Upper lobe of left lung (tissue), 6 donors: Measurements from ENCODE around the gene NNAT. TPM values are rescaled to one million over a fixed set of nuclear protein-coding genes. Genes with fewer than 3 reads are reported as not detected.

Experiments used
- ATAC-seq, 2 donors: fragments of 200-7000 bp; cut with Tn5 transposase; one replicate each; pipeline ENCODE4 v1.9.1; 2022; ENCODE audit warnings: mild to moderate bottlenecking in 2 of 2, moderate library complexity in 2 of 2; ENCODE audit not compliant: low FRiP score in 2 of 2
- DNase-seq, 2 donors: peaks; one replicate each; pipeline ENCODE4 v3.0.0-alpha.2; 2019 to 2020
- H3K27ac ChIP-seq, 4 donors: fragments of 200-600 bp; sonication (generic); one replicate each; pipeline ENCODE4 v1.5.1; 2016 to 2019
- H3K27me3 ChIP-seq, 4 donors: fragments of 200-600 bp; sonication (generic); one replicate each; pipeline ENCODE4 v1.5.1; 2017 to 2019
- H3K36me3 ChIP-seq, 4 donors: fragments of 200-600 bp; sonication (generic); one replicate each; pipeline ENCODE4 v1.5.1; 2016 to 2019
- H3K4me1 ChIP-seq, 4 donors: fragments of 200-600 bp; sonication (generic); one replicate each; pipeline ENCODE4 v1.5.1; 2018 to 2019
- H3K4me3 ChIP-seq, 4 donors: fragments of 200-600 bp; sonication (generic); one replicate each; pipeline ENCODE4 v1.5.1; 2017 to 2019; ENCODE audit warnings: mild to moderate bottlenecking in 2 of 4, moderate library complexity in 1 of 4
- H3K9me3 ChIP-seq, 4 donors: fragments of 200-600 bp; sonication (generic); one replicate each; pipeline ENCODE4 v1.5.1; 2018 to 2019
- CTCF ChIP-seq, 6 experiments: fragments of 450-650 bp in 4 of 6; fragments of 200-600 bp in 2 of 6; sonication (generic) in 2 of 6; IDR thresholded peaks; one replicate each; pipeline ENCODE4 v1.5.1; 2016 to 2019; ENCODE audit warnings: antibody characterized with exemption in 6 of 6
- EP300 ChIP-seq, 4 donors: sonication (generic); formaldehyde crosslinking; IDR thresholded peaks; one replicate each; pipeline ENCODE4 v1.5.1; 2017; ENCODE audit warnings: antibody characterized with exemption in 4 of 4, control low read depth in 2 of 4
- POLR2A ChIP-seq, 4 donors: fragments of 450-650 bp; IDR thresholded peaks; one replicate each; pipeline ENCODE4 v1.5.1; 2016 to 2017; ENCODE audit warnings: antibody characterized with exemption in 4 of 4, mild to moderate bottlenecking in 2 of 4
- POLR2AphosphoS5 ChIP-seq, 2 donors: sonication (generic); formaldehyde crosslinking; IDR thresholded peaks; one replicate each; pipeline ENCODE4 v1.5.1; 2017; ENCODE audit warnings: antibody characterized with exemption in 2 of 2
- WGBS, 2 donors: methylation state at CpG; one replicate each; pipeline ENCODE4 v1.1.5; 2017 to 2018; 5-methylcytosine and 5-hydroxymethylcytosine counted together
- total RNA-seq, 6 donors: library from RNA; depleted of rRNA in 4 of 6; stranded (reverse); fragments of >200 nt in 4 of 6; gene quantifications; one replicate each; pipeline versions ENCODE4 v1.1.0 to v1.2.1, GENCODE V29; 2016 to 2021
- donor health status: DM: no; HTN: no; CAD: no; lungs with moderate emphysema.
- donor health status: DM: no; HTN: yes; CAD: no; lungs with severe emphysema.

Gene NNAT
- total RNA-seq, 6 donors from 2014 or later: 0.66 to 1.2 (median 0.95) TPM; not detected in 2

DNA sequence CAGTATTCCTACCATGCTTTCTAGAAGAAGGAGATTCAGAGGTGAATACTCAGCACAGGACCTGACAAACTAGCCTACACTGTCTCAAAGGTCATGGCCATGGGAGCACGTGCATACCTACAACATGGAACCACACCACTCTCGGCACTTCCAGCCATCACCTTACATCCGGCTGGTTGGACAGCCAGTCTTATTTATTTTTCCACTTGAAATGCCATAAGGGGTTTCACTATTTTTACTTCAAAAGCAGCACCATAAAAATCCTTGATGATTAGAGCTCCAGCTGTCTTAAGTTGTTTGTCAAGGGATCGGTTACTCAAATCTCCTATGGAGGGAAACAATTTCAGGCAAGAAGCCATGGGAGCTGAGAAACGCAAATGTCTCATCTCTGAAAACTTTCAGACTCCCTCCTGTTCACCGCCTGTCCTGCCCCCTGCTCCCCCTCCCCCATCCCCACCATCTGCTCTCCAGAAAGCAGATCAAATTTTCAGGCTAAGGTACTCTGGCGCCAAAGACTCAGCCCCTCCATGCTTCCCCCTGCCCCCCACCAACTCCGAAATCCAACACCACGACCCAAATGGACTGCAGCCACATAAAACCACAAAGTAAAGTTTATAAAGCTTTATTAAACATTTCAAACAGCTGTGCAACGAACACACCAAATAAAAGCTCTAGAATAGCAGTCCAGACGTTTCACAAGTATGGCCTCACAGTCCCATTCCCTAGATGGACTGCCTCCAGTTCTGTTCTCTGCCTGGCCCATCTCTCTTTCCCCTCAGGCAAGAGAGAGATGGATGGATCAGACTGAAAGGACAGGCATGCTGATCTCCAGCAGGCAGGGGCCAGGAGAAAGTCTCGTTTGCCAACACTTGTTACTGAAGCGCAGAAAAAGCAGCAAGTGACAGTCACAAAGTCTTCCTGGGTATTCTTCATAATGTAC lies 4.0 kb upstream of the NNAT start:
- TF ChIP-seq POLR2A (IDR thresholded peaks at IDR 0.05) (no peak), EP300 (IDR thresholded peaks at IDR 0.05) (no peak), POLR2AphosphoS5 (IDR thresholded peaks at IDR 0.05) (no peak), CTCF (IDR thresholded peaks at IDR 0.05) (no peak)
- DNase-seq: peak in 1 of 2 donors; percentile 24
- H3K27ac ChIP-seq: no peak overlapping the region
- no peaks in the 10 kb centered on the region for H3K27me3 ChIP-seq
- peaks cover 0 to 49% (median 9%) of the 10 kb centered on the region in 4 donors for H3K36me3 ChIP-seq
- 60 to 62% methylated on average over 11 to 13 of the region's 13 CpGs for WGBS, 2 donors
- no peak for ATAC-seq
- H3K9me3 ChIP-seq: no peaks in the 10 kb centered on the region
- no peak overlapping the region for H3K4me3 ChIP-seq
- H3K4me1 ChIP-seq: peaks cover 35 to 54% (median 43%) of the 10 kb centered on the region in 4 donors

DNA sequence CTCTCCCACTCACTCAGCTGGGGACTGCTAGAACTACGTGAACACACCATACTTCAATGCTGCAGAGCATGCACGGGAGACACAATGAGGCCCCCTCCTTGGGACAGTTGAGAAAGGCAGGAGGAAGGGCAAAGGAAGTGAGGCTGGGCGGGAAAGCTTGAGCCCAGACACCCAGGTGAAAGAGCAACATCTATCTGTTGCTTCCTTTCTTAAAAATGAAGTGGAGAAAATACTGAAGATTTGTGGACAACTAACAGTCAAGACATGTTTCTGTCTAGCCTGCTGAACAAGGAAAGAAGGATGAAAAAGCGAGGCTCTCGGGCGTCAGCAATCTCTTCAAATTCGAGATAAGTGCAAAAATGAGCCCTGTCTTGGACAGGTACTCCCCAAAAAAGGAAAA lies 3.0 kb upstream of the NNAT start:
- TF ChIP-seq EP300 (IDR thresholded peaks at IDR 0.05) (no peak), CTCF (IDR thresholded peaks at IDR 0.05) (no peak), POLR2AphosphoS5 (IDR thresholded peaks at IDR 0.05) (no peak), POLR2A (IDR thresholded peaks at IDR 0.05) (no peak)
- WGBS, 2 donors: 79 to 90% methylated on average over 7 of the region's 7 CpGs
- H3K9me3 ChIP-seq: no peaks in the 10 kb centered on the region
- DNase-seq (no peak), ATAC-seq (no peak)
- H3K4me1 ChIP-seq: peaks cover 43 to 63% (median 47%) of the 10 kb centered on the region in 4 donors
- peaks cover 0 to 42% (median 9%) of the 10 kb centered on the region in 4 donors for H3K36me3 ChIP-seq
- H3K4me3 ChIP-seq: no peak overlapping the region
- H3K27ac ChIP-seq: peak overlapping the region in 3 of 4 donors; percentile 6 to 82 (median 76)
- no peaks in the 10 kb centered on the region for H3K27me3 ChIP-seq

GRCh38 chr20:37518606-37519507 lies 2.2 kb upstream of the NNAT start:
- H3K4me1 ChIP-seq: peaks cover 44 to 65% (median 48%) of the 10 kb centered on the region in 4 donors
- WGBS, 2 donors: 51 to 67% methylated on average over 30 of the region's 30 CpGs
- no peaks in the 10 kb centered on the region for H3K9me3 ChIP-seq
- H3K27me3 ChIP-seq: no peaks in the 10 kb centered on the region
- ATAC-seq: no peak
- TF ChIP-seq EP300 (IDR thresholded peaks at IDR 0.05): peak in 3 of 4 donors; percentile 67 to 89 (median 73)
- no peak for TF ChIP-seq POLR2A (IDR thresholded peaks at IDR 0.05)
- peak; percentile 65 to 85 for TF ChIP-seq POLR2AphosphoS5 (IDR thresholded peaks at IDR 0.05)
- DNase-seq: peak; percentile 67 to 73
- no peak overlapping the region for H3K4me3 ChIP-seq
- H3K36me3 ChIP-seq: peaks cover 0 to 37% (median 8%) of the 10 kb centered on the region in 4 donors
- peak overlapping the region; percentile 6 to 82 (median 60) for H3K27ac ChIP-seq

DNA sequence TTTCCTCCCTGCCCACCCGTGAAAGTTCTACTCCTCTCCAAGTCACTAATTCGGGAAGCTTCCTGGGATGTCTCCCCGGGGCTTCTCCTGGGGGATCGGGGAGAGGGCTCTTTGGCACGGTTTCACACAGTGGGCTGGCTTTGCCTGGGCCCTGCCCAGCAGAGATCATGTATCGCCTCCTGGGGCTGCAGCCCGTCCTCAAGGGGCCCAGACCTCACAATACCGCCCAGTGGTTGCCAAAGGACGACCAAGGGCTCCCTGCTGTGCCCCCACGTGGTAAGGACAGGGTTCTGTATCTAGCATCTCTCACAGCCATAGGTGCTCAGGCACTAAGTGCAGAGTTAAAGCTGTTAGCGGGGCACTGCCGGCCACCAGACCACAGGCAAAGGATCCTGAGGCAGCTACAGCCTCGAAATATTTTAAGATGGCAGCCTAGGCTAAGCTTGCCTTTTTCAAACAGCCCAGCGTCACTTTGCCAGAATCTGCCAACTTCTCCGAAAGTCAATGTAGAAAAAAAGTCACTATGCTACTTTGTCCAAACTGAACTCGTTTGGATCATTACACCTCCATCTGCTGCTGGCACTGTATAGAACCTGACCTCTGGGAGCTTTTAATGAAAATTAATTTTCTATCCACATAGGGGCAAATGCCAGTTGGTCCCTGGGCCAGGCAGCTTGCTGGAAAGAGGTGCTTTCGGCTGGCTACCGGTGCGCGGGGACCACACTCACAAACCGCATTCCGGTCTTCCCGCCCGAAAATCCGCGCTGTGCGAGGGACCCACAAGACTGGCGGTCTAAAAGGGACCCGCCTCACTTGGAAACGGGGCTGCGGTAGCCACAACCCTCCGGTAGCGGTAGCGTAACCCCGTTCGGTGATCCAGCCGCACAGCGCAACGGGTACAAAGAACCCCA lies 1.3 kb upstream of the NNAT start:
- peaks cover 0 to 29% (median 4%) of the 10 kb centered on the region in 4 donors for H3K36me3 ChIP-seq
- TF ChIP-seq POLR2A (IDR thresholded peaks at IDR 0.05) (no peak), CTCF (IDR thresholded peaks at IDR 0.05) (no peak), EP300 (IDR thresholded peaks at IDR 0.05) (no peak), POLR2AphosphoS5 (IDR thresholded peaks at IDR 0.05) (no peak)
- no peaks in the 10 kb centered on the region for H3K9me3 ChIP-seq
- peak overlapping the region; percentile 6 to 82 (median 46) for H3K27ac ChIP-seq
- ATAC-seq: no peak
- 68 to 80% methylated on average over 36 to 39 of the region's 39 CpGs for WGBS, 2 donors
- H3K4me1 ChIP-seq: peaks cover 48 to 73% (median 51%) of the 10 kb centered on the region in 4 donors
- no peaks in the 10 kb centered on the region for H3K27me3 ChIP-seq
- peak; percentile 19 to 68 for DNase-seq
- H3K4me3 ChIP-seq: no peak overlapping the region
